Psoas muscle (tissue), 8 donors: ENCODE measurements around the gene AXIN2. TPM values are rescaled to one million over a fixed set of nuclear protein-coding genes. Genes with fewer than 3 reads are reported as not detected.

Experiments
- ATAC-seq, 4 donors: fragments of 200-7000 bp; cut with Tn5 transposase; one replicate each; pipeline ENCODE4 v1.9.1; 2020; ENCODE audit warnings: moderate library complexity in 3 of 4, mild to moderate bottlenecking in 2 of 4
- DNase-seq, 2 donors: peaks; one replicate each; pipeline ENCODE4 v3.0.0-alpha.2; 2020
- H3K27ac ChIP-seq: fragments of 200-600 bp; one replicate; pipeline ENCODE4 v1.8.0; 2022
- H3K27me3 ChIP-seq, 3 donors: fragments of 200-600 bp in 1 of 3; one replicate each; pipeline versions ENCODE4 v1.6.1 to v1.8.0; 2013 to 2022; ENCODE audit warnings: low read length in 2 of 3, mild to moderate bottlenecking in 2 of 3, moderate library complexity in 1 of 3; ENCODE audit not compliant: insufficient read depth in 3 of 3
- H3K36me3 ChIP-seq, 2 donors: fragments of 200-600 bp in 1 of 2; one replicate each; pipeline versions ENCODE4 v1.6.1 to v1.8.0; 2013 to 2022; ENCODE audit warnings: low read depth in 1 of 2, mild to moderate bottlenecking in 1 of 2, moderate library complexity in 1 of 2; ENCODE audit not compliant: insufficient read depth in 1 of 2
- H3K4me1 ChIP-seq: fragments of 200-600 bp; one replicate; pipeline ENCODE4 v1.8.0; 2022
- H3K4me3 ChIP-seq: fragments of 200-600 bp; one replicate; pipeline ENCODE4 v1.8.0; 2022; ENCODE audit warnings: mild to moderate bottlenecking
- H3K9me3 ChIP-seq: fragments of 200-600 bp; one replicate; pipeline ENCODE4 v1.8.0; 2022
- CTCF ChIP-seq: fragments of 200-600 bp; IDR thresholded peaks from one replicate; pipeline ENCODE4 v1.8.0; 2022; ENCODE audit warnings: antibody characterized with exemption
- WGBS, 3 donors: extraction: QIAGEN DNeasy Blood & Tissue Kit; methylation state at CpG; one replicate each; pipeline versions ENCODE4 v1.1.6 to v1.1.7; 2013; 5-methylcytosine and 5-hydroxymethylcytosine counted together
- intact Hi-C, 2 donors: fragments of 100-400 bp; cut with DNase I; formaldehyde crosslinking; loops; one replicate each; pipeline versions ENCODE4 v1.11.0 to v1.14.2; 2022
- polyA plus RNA-seq, 3 donors: library from polyadenylated mRNA; stranded (reverse); fragments of 200-250 nt; gene quantifications; one replicate each; pipeline ENCODE4 v1.2.3, GENCODE V29; 2013
- total RNA-seq, 4 donors: library from RNA; stranded (reverse); fragmentation: NEBNext Ultra II Directional in 2 of 4; extraction: Animal tissue kit (Norgen Biotek cat#: 25700) in 2 of 4; gene quantifications; one replicate each; pipeline versions ENCODE4 v1.2.1 to v1.2.4, GENCODE V29; 2021 to 2023
- donor health status: healthy with polysubstance abuse.
- donor health status: DM: no; HTN: no; CAD: no; lungs with moderate emphysema.
- donor health status: Bipolar disorder and iron deficiency.
- donor health status: healthy.
- donor health status: DM: yes; HTN: yes; CAD: no.
- donor health status: DM: no; HTN: no; CAD: no.
- donor health status: DM: no; HTN: no; CAD: no.
- donor health status: DM: yes; HTN: yes; CAD: no.

Gene AXIN2
- total and polyA plus RNA-seq, 7 donors, result 0.72 to 19.1 (median 8.0) TPM

- no peak for TF ChIP-seq CTCF
- Histone ChIP-seq H3K4me3 (no peak overlapping the region), H3K27me3 (no peaks in the 10 kb centered on the region), H3K27ac (no peak overlapping the region), H3K36me3 (peaks cover 0 to 14% of the 10 kb centered on the region in 2 donors), H3K9me3 (no peaks in the 10 kb centered on the region), H3K4me1 (peaks cover 66% of the 10 kb centered on the region)
- WGBS, 3 donors, result 39 to 62% (median 52%) methylated on average over 10 of the region's 10 CpGs
- intact Hi-C loops, result no loop called here
- no peak for DNase-seq
- no peak for ATAC-seq
Measured at GRCh38 chr17:65553646-65554552, 7.5 kb downstream of the AXIN2 start.

GRCh38 chr17:65553009-65553645 is 8.3 kb downstream of the AXIN2 start:
- H3K27ac ChIP-seq, result no peak overlapping the region
- WGBS, 3 donors, result 58 to 73% (median 62%) methylated on average over 6 of the region's 6 CpGs
- H3K36me3 ChIP-seq, result peaks cover 0 to 19% of the 10 kb centered on the region in 2 donors
- no peak overlapping the region for H3K4me3 ChIP-seq
- no peak for TF ChIP-seq CTCF
- H3K4me1 ChIP-seq, result peaks cover 71% of the 10 kb centered on the region
- intact Hi-C loops, result no loop called here
- ATAC-seq, result peak in 1 of 4 donors; percentile 16
- no peaks in the 10 kb centered on the region for H3K27me3 ChIP-seq
- no peak for DNase-seq
- no peaks in the 10 kb centered on the region for H3K9me3 ChIP-seq

GRCh38 chr17:65552214-65552613 is 9.2 kb downstream of the AXIN2 start:
- ATAC-seq (no peak), DNase-seq (peak in 1 of 2 donors; percentile 32)
- WGBS, 3 donors, result 80 to 85% (median 81%) methylated on average over 4 of the region's 4 CpGs
- Histone ChIP-seq H3K9me3 (no peaks in the 10 kb centered on the region), H3K36me3 (peaks cover 0 to 16% of the 10 kb centered on the region in 2 donors), H3K27ac (no peak overlapping the region), H3K27me3 (no peaks in the 10 kb centered on the region), H3K4me1 (peaks cover 70% of the 10 kb centered on the region), H3K4me3 (no peak overlapping the region)
- intact Hi-C loops, result no loop called here
- TF ChIP-seq CTCF, result no peak

GRCh38 chr17:65551267-65552040 is 10.0 kb downstream of the AXIN2 start:
- no peak for TF ChIP-seq CTCF
- Histone ChIP-seq H3K4me3 (no peak overlapping the region), H3K27ac (no peak overlapping the region), H3K36me3 (peaks cover 0 to 16% of the 10 kb centered on the region in 2 donors), H3K4me1 (peaks cover 68% of the 10 kb centered on the region), H3K9me3 (no peaks in the 10 kb centered on the region), H3K27me3 (no peaks in the 10 kb centered on the region)
- ATAC-seq, result peak; percentile 23 to 45 (median 38)
- whole genome bisulfite sequencing, 3 donors, result 54 to 65% (median 54%) methylated on average over 9 of the region's 9 CpGs
- peak in 1 of 2 donors; percentile 67 for DNase-seq
- intact Hi-C loops, result no loop called here
